22Rv1 (cell line): ENCODE data around the gene PLCB4.

ENCODE experiments used
- CTCF ChIP-seq: fragments of 450-650 bp; IDR thresholded peaks from 2 replicates; pipeline ENCODE4 v1.5.1; 2017; ENCODE audit warnings: mild to moderate bottlenecking
- ZFX ChIP-seq: fragments of 450-650 bp; IDR thresholded peaks from 2 replicates; pipeline ENCODE4 v1.6.1; 2017; ENCODE audit warnings: antibody characterized with exemption, borderline replicate concordance

- no peak for TF ChIP-seq CTCF
- no peak for TF ChIP-seq ZFX
Measured at GRCh38 chr20:9126527-9126926, 57.6 kb downstream of the PLCB4 start.
